SH-SY5Y (cell line): ENCODE data around the gene STOML2.

Source experiments
- GATA2 ChIP-seq: IDR thresholded peaks from 2 replicates; pipeline ENCODE4 v1.6.1; 2011; ENCODE audit warnings: mild to moderate bottlenecking, low read depth, low read length
- GATA3 ChIP-seq: IDR thresholded peaks from 2 replicates; pipeline ENCODE4 v1.6.1; 2011; ENCODE audit warnings: low read depth, mild to moderate bottlenecking, low read length, moderate library complexity

GRCh38 chr9:35079041-35079425 is 23.9 kb downstream of the STOML2 start:
- no peak for TF ChIP-seq GATA2
- TF ChIP-seq GATA3 = no peak
